Stimulated activated CD8-positive, alpha-beta memory T cell treated with anti-CD3 and anti-CD28 coated beads, Interleukin-4, amount 100 ng/mL, for 1 hour (primary cell): Measurements from ENCODE around the gene PUSL1.

ENCODE experiments used
- DNase-seq, 2 donors: peaks; one replicate each; pipeline ENCODE4 v3.0.0-alpha.2; 2020; ENCODE audit warnings: low read depth in 2 of 2, low spot score in 1 of 2

PUSL1 gene

DNA sequence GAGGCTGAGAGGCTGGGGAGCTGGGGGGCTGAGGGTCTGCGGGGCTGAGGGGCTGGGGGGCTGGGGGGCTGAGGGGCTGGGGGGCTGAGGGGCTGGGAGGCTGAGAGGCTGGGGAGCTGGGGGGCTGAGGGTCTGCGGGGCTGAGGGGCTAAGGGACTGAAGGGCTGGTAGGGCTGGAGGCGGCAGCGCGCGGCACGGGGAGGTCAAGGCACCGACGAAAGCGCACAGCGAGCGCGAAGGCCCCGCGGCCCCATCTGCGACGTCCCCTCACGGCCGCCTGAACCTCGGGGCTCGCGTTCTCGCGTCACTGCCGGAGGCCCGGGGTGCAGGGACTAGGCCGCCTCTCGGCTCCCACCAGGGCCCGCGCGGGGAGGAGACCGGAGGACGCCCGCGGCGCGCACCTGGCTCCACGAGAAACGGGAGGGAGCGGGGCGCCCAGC lies 15.7 kb downstream of the PUSL1 start:
- no peak for DNase-seq

DNA sequence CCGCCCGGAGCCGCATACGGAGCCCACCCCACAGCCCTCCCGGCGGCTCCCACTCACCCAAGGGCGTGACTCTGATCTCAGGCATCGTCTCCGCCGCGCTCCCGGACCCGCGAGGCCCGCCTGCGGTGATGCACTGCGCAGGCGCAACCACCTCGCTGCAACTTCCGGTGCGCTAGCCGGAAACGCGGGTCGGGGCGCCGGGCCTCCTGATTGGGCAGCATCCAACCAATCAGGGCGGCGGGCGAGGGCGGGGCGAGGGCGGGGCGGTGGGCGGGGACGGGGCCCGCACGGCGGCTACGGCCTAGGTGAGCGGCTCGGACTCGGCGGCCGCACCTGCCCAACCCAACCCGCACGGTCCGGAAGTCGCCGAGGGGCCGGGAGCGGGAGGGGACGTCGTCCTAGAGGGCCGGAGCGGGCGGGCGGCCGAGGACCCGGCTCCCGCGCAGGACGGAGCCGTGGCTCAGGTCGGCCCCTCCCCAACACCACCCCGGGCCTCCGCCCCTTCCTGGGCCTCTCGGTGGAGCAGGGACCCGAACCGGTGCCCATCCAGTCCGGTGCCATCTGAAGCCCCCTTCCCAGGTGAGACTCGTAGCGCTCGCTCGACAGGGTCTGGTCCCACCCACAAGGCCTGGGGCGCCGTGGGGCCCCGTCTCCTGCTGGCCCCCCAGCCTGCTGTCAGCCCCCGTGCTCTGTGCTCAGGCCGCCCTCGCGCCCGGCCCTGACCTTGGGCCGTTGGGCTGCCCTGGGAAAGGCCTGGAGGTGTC lies 16.3 kb downstream of the PUSL1 start, which contains the start of the genes CPTP and INTS11:
TSS of gene CPTP (plus strand) at position 279 of the 764 bp plus-strand sequence. CDS start 2,109 bp downstream, outside the sequence.
TSS of gene INTS11 (minus strand) at position 137 of the 764 bp plus-strand sequence. CDS start at position 85, 52 bp downstream.
- peak; percentile 88 to 96 for DNase-seq

- DNase-seq: no peak
These were observed 17.1 kb downstream of the PUSL1 start for GRCh38 chr1:1325288-1326074.

- DNase-seq: no peak
These were observed 17.7 kb downstream of the PUSL1 start for GRCh38 chr1:1326075-1326605.

- DNase-seq: no peak
These were observed 18.9 kb downstream of the PUSL1 start for GRCh38 chr1:1327291-1327690.

DNA sequence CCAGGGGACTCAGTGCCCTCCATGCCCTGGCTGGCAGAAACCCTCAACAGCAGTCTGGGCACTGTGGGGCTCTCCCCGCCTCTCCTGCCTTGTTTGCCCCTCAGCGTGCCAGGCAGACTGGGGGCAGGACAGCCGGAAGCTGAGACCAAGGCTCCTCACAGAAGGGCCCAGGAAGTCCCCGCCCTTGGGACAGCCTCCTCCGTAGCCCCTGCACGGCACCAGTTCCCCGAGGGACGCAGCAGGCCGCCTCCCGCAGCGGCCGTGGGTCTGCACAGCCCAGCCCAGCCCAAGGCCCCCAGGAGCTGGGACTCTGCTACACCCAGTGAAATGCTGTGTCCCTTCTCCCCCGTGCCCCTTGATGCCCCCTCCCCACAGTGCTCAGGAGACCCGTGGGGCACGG lies 19.9 kb downstream of the PUSL1 start:
- DNase-seq: no peak

- no peak for DNase-seq
These were observed 21.2 kb downstream of the PUSL1 start for GRCh38 chr1:1329304-1330210.

GRCh38 chr1:1330366-1331067 lies 22.1 kb downstream of the PUSL1 start:
- no peak for DNase-seq

- no peak for DNase-seq
These were observed 22.9 kb downstream of the PUSL1 start, which contains the start of gene TAS1R3 for GRCh38 chr1:1331068-1331965. TSS of gene TAS1R3 (plus strand) at chr1:1331280. CDS start at chr1:1331346, 66 bp downstream.

DNA sequence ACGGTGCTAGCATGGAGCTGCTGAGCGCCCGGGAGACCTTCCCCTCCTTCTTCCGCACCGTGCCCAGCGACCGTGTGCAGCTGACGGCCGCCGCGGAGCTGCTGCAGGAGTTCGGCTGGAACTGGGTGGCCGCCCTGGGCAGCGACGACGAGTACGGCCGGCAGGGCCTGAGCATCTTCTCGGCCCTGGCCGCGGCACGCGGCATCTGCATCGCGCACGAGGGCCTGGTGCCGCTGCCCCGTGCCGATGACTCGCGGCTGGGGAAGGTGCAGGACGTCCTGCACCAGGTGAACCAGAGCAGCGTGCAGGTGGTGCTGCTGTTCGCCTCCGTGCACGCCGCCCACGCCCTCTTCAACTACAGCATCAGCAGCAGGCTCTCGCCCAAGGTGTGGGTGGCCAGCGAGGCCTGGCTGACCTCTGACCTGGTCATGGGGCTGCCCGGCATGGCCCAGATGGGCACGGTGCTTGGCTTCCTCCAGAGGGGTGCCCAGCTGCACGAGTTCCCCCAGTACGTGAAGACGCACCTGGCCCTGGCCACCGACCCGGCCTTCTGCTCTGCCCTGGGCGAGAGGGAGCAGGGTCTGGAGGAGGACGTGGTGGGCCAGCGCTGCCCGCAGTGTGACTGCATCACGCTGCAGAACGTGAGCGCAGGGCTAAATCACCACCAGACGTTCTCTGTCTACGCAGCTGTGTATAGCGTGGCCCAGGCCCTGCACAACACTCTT lies 23.8 kb downstream of the PUSL1 start:
- DNase-seq: no peak

DNA sequence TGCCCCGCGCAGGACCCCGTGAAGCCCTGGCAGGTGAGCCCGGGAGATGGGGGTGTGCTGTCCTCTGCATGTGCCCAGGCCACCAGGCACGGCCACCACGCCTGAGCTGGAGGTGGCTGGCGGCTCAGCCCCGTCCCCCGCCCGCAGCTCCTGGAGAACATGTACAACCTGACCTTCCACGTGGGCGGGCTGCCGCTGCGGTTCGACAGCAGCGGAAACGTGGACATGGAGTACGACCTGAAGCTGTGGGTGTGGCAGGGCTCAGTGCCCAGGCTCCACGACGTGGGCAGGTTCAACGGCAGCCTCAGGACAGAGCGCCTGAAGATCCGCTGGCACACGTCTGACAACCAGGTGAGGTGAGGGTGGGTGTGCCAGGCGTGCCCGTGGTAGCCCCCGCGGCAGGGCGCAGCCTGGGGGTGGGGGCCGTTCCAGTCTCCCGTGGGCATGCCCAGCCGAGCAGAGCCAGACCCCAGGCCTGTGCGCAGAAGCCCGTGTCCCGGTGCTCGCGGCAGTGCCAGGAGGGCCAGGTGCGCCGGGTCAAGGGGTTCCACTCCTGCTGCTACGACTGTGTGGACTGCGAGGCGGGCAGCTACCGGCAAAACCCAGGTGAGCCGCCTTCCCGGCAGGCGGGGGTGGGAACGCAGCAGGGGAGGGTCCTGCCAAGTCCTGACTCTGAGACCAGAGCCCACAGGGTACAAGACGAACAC lies 24.5 kb downstream of the PUSL1 start:
- DNase-seq: no peak

- DNase-seq: no peak
These were observed 25.3 kb downstream of the PUSL1 start for GRCh38 chr1:1333551-1334241.

- DNase-seq: no peak
These were observed 26.4 kb downstream of the PUSL1 start for GRCh38 chr1:1334835-1335234.

DNA sequence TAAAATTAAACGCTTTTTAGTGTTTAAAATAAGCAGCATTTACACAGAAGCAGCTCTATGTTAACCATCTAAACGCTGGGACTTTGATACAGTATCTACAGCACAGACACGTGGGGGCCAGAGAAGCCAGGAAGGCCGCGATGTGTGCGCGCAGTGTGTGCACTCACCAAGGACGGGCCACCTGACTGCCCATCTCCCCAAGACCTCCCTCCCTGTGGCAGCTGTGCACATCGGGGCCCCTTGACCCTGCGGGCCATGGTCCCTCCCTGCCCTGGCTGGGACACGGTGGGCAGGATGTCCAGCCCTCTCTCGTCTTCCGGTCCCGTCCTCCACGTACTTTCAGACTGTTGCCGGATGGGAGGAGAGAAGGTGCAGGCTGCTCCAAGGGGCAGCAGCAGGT lies 26.9 kb downstream of the PUSL1 start:
- no peak for DNase-seq

- DNase-seq: no peak
These were observed 27.4 kb downstream of the PUSL1 start for GRCh38 chr1:1335792-1336248.

DNA sequence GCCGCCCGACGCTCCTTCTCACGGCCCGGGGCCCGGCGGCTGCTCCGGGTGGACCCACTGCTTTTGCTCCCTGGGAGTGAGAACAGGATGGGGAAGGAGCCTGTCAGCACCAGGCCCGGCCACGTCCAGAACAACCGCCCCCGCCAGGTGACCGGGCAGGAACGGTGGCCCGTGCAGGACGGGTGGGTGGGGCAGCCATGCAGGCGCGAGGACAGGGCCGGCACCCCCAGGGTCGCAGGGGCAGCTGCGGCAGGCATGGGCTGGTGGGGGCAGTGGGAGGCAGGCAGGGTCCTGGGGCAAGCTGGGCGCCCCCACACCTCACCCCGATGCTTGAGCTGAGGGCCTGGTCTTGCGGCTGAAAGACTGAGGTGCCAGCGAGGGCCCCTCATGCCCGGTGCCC lies 28.0 kb downstream of the PUSL1 start:
- DNase-seq: no peak
